A673 (cell line): ENCODE measurements around the gene LRRC41. TPM values are rescaled to one million over a fixed set of nuclear protein-coding genes. Genes with fewer than 3 reads are reported as not detected.
"Not testable (repeated sequence)": the region's sequence is repeated elsewhere in the genome, so short reads cannot be mapped to it uniquely, and the experiment has no call there.

ENCODE experiments used
- BruUV-seq: library from RNA; stranded (reverse); fragments of 400-500 nt; replicated peaks from 2 replicates; lab custom pipeline; 2021; lab: Mats Ljungman, UMichigan
- CTCF ChIA-PET: fragments of 300-600 bp; sonication (Branson Sonifier 250); formaldehyde crosslinking; loops from one replicate; lab custom pipeline; 2022; ENCODE audit warnings: antibody characterized with exemption; lab: Charles Lee
- POLR2A ChIA-PET: fragments of 300-600 bp; sonication (Branson Sonifier 250); formaldehyde crosslinking; loops from one replicate; lab custom pipeline; 2022; ENCODE audit warnings: antibody characterized with exemption; ENCODE audit not compliant: low non-redundant PET; lab: Charles Lee
- DNase-seq: peaks from one replicate; pipeline ENCODE4 v3.0.0-alpha.2; 2015; ENCODE audit warnings: low spot score
- H3K27ac ChIP-seq: fragments of 200-600 bp; sonication (generic); 2 replicates; pipeline ENCODE4 v1.5.1; 2016; ENCODE audit warnings: mixed run types, low read depth, mild to moderate bottlenecking, mixed read lengths, antibody characterized with exemption, low read length; ENCODE audit not compliant: poor library complexity, severe bottlenecking
- H3K27me3 ChIP-seq: fragments of 200-600 bp; sonication (generic); replicated peaks from 2 replicates; pipeline ENCODE4 v1.6.1; 2017; ENCODE audit warnings: mixed run types, low read depth, mild to moderate bottlenecking, mixed read lengths, antibody characterized with exemption, low read length; ENCODE audit not compliant: insufficient read depth, poor library complexity
- H3K36me3 ChIP-seq: fragments of 200-600 bp; sonication (generic); 2 replicates; pipeline ENCODE4 v1.6.1; 2016; ENCODE audit warnings: mixed run types, mild to moderate bottlenecking, mixed read lengths, antibody characterized with exemption, low read length; ENCODE audit not compliant: insufficient read depth, poor library complexity, severe bottlenecking
- H3K4me1 ChIP-seq: fragments of 200-600 bp; sonication (generic); 2 replicates; pipeline ENCODE4 v1.6.1; 2017; ENCODE audit warnings: mixed run types, mild to moderate bottlenecking, mixed read lengths, antibody characterized with exemption, low read length; ENCODE audit not compliant: insufficient read depth, poor library complexity, severe bottlenecking
- H3K4me3 ChIP-seq: fragments of 200-600 bp; sonication (generic); 2 replicates; pipeline ENCODE4 v1.5.1; 2016; ENCODE audit warnings: low read depth, mixed run types, mild to moderate bottlenecking, mixed read lengths, low read length; ENCODE audit not compliant: poor library complexity, severe bottlenecking
- H3K9me3 ChIP-seq: fragments of 200-600 bp; sonication (generic); 2 replicates; pipeline ENCODE4 v1.6.1; 2016; ENCODE audit warnings: mixed run types, low read depth, mild to moderate bottlenecking, mixed read lengths, antibody characterized with exemption, low read length; ENCODE audit not compliant: poor library complexity, severe bottlenecking
- CTCF ChIP-seq: fragments of 300-800, 200-600 bp; sonication (generic); conservative IDR thresholded peaks from 2 replicates; pipeline ENCODE4 v1.5.1; 2017; ENCODE audit warnings: low read depth, mild to moderate bottlenecking, antibody characterized with exemption, low read length, moderate library complexity, mixed read lengths
- EZH2 ChIP-seq: fragments of 200-600 bp; sonication (generic); IDR thresholded peaks from 2 replicates; pipeline ENCODE4 v1.6.1; 2017; ENCODE audit warnings: borderline replicate concordance, low read depth, mild to moderate bottlenecking, mixed read lengths, antibody characterized with exemption, low read length; ENCODE audit not compliant: poor library complexity, severe bottlenecking
- intact Hi-C: fragments of 100-400 bp; cut with micrococcal nuclease; formaldehyde crosslinking; loops from one replicate; pipeline ENCODE4 v1.10.0; 2022; ENCODE audit not compliant: unreplicated experiment
- total RNA-seq: library from RNA; stranded (reverse); gene quantifications from 2 replicates; pipeline ENCODE4 v1.2.3, GENCODE V29; 2021

Gene LRRC41
- total RNA-seq, 1 experiment from 2014 or later: 79.1 TPM

DNA sequence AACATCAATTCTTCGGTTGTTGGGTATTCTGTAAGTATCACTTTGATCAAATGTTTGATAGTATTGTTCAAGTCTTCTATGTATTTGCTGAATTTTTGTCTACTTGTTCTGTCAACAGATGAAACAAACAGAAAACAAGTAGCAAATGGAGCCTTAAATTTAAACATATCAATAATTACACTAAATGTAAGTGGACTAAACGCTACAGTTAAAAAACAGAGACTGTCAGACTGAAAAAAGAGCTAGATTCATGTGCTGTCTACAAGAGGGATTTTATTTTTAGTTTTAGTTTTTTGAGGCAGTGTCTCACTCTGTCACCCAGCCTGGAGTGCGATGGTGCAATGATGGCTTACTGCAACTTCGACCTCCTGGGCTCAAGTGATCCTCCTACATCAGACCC, 66.5 kb downstream of the LRRC41 start:
- intact Hi-C loops: no loop called here
- Histone ChIP-seq H3K4me3 (no peak overlapping the region), H3K4me1 (no peaks in the 10 kb centered on the region), H3K36me3 (no peaks in the 10 kb centered on the region), H3K27ac (no peak overlapping the region), H3K9me3 (no peaks in the 10 kb centered on the region), H3K27me3 (no peaks in the 10 kb centered on the region)
- no TSS peak for BruUV-seq
- CTCF ChIA-PET: interaction anchor here (0.6 kb wide), 1 partner anchor 8 kb away, joined by 3 read pairs; no protein-coding TSS in a partner anchor
- TF ChIP-seq EZH2: no peak
- TF ChIP-seq CTCF: no peak
- POLR2A ChIA-PET: no interaction called here
- DNase-seq: no peak

GRCh38 chr1:46231231-46231630, 72.2 kb downstream of the LRRC41 start:
- CTCF ChIA-PET: interaction anchor here (1.6 kb wide), 1 partner anchor 8 kb away, joined by 7 read pairs; no protein-coding TSS in a partner anchor
- DNase-seq, H3K36me3 ChIP-seq, H3K9me3 ChIP-seq, intact Hi-C loops, BruUV-seq, H3K4me1 ChIP-seq, H3K27ac ChIP-seq, H3K27me3 ChIP-seq, H3K4me3 ChIP-seq, POLR2A ChIA-PET: not testable (repeated sequence)

Other genes starting within 250 kb of the LRRC41 start
- gene PIK3R3, start 171.0 kb downstream of the LRRC41 start, total RNA-seq: 30.0 and 30.2 TPM in 2 replicates
- not detected in 2 replicates for gene TSPAN1, start 128.5 kb downstream of the LRRC41 start, total RNA-seq
- gene P3R3URF, start 127.1 kb downstream of the LRRC41 start, total RNA-seq: not detected in 2 replicates
- gene POMGNT1, start 105.2 kb downstream of the LRRC41 start, total RNA-seq: 71.0 and 90.9 TPM in 2 replicates
- gene LURAP1, start 100.3 kb downstream of the LRRC41 start, total RNA-seq: 1.1 and 1.5 TPM in 2 replicates
- gene RAD54L, start 55.9 kb downstream of the LRRC41 start, total RNA-seq: 49.0 and 50.7 TPM in 2 replicates
- gene UQCRH, start 82 bp upstream of the LRRC41 start, total RNA-seq: 527 and 567 TPM in 2 replicates
- gene NSUN4, start 37.2 kb upstream of the LRRC41 start, total RNA-seq: 30.7 and 31.7 TPM in 2 replicates
- 3.2 and 3.4 TPM in 2 replicates for gene FAAH, start 90.7 kb upstream of the LRRC41 start, total RNA-seq
- gene DMBX1, start 186.2 kb upstream of the LRRC41 start, total RNA-seq: 0.69 and 1.4 TPM in 2 replicates
- gene KNCN, start 248.0 kb upstream of the LRRC41 start, total RNA-seq: not detected in 2 replicates